HG02798 (cell line): ENCODE measurements around the gene PLEKHA8.

Source experiments
- ATAC-seq: cut with Tn5 transposase; IDR thresholded peaks from one replicate; pipeline ENCODE4 v1.9.1; 2021; ENCODE audit warnings: mild to moderate bottlenecking; ENCODE audit not compliant: unreplicated experiment, poor library complexity

The PLEKHA8 gene

GRCh38 chr7:30163231-30163894, 135.2 kb downstream of the PLEKHA8 start:
- ATAC-seq: no peak

- peak; percentile 35 for ATAC-seq
Observed at GRCh38 chr7:30164567-30164966, 136.4 kb downstream of the PLEKHA8 start.

- ATAC-seq: no peak
Observed at GRCh38 chr7:30165590-30165989, 137.4 kb downstream of the PLEKHA8 start.

- ATAC-seq: no peak
Observed at GRCh38 chr7:30166155-30166840, 138.1 kb downstream of the PLEKHA8 start.

- ATAC-seq: no peak
Observed at GRCh38 chr7:30166841-30167235, 138.6 kb downstream of the PLEKHA8 start.

- ATAC-seq: no peak
Observed at GRCh38 chr7:30167901-30168300, 139.7 kb downstream of the PLEKHA8 start.

- ATAC-seq: no peak
Observed at GRCh38 chr7:30168835-30169573, 140.8 kb downstream of the PLEKHA8 start.

- no peak for ATAC-seq
Observed at GRCh38 chr7:30169579-30169978, 141.4 kb downstream of the PLEKHA8 start.

- no peak for ATAC-seq
Observed at GRCh38 chr7:30170476-30171205, 142.4 kb downstream of the PLEKHA8 start.

GRCh38 chr7:30171766-30172447, 143.7 kb downstream of the PLEKHA8 start:
- no peak for ATAC-seq

- no peak for ATAC-seq
Observed at GRCh38 chr7:30172451-30172850, 144.2 kb downstream of the PLEKHA8 start.

- ATAC-seq: no peak
Observed at GRCh38 chr7:30173058-30173897, 145.1 kb downstream of the PLEKHA8 start.

GRCh38 chr7:30175180-30175579, 147.0 kb downstream of the PLEKHA8 start:
- no peak for ATAC-seq

GRCh38 chr7:30175636-30176147, 147.5 kb downstream of the PLEKHA8 start:
- no peak for ATAC-seq

- ATAC-seq: no peak
Observed at GRCh38 chr7:30176463-30177109, 148.4 kb downstream of the PLEKHA8 start.

GRCh38 chr7:30177186-30177585, 149.0 kb downstream of the PLEKHA8 start:
- ATAC-seq: no peak

GRCh38 chr7:30177965-30178364, 149.8 kb downstream of the PLEKHA8 start:
- ATAC-seq: no peak

- ATAC-seq: peak; percentile 92
Observed at GRCh38 chr7:30178748-30179436, 150.7 kb downstream of the PLEKHA8 start.
